ENCODE measurements around the gene TEX36.
"Not testable (repeated sequence)": the region's sequence is repeated elsewhere in the genome, so short reads cannot be mapped to it uniquely, and the experiment has no call there.

TEX36 gene

DNA sequence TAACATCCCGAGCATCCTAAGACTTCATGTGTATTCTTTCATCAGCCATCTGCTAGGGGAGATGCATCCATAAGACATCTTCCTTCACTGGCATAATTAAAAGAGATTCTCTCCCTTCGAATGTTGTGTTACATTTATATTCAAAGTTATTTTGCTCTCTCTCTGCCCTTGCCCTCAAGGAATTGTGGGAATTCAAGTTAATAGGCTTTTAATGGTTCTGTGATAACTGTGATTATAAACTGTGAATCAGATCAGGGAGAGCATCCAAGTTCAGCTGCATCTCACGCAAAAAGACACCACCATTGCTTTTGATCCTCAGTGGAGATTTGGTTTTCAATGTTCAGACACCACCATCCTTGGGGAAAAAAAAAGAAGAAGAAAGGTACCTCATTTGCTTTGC is 9.2 kb upstream of the TEX36 start:
- no peak for DNase-seq

GRCh38 chr10:125691160-125691981 is 8.4 kb upstream of the TEX36 start:
- DNase-seq, result no peak

DNA sequence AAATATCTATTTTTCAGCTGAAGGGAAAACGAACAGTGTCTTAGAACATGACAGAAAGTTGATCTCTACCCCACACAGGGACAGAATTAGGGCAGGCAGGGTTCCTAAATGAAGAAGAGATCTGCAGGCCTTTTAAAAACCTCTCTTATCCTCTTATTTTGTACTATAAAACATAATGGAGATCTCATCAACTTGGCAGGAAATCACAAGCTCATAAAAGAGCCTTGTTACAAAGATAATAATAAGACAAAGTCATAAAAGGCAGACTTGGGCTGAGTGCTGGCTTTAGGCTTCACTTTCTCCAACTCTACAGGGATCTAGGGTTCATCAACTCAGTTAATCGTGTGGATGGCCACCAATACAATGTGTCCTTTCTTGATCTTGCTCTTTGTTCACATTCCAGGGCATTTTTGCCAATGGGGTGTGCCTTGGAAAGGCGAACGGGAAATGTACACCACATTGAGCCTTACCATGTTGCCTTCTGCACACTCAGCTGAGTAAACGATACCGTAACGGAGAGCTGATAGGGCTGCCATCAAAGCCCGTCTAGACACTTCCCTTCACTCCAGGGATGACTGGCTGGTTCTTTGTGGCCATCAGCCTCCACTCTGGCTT is 7.1 kb upstream of the TEX36 start:
- no peak for DNase-seq

- DNase-seq, result no peak
Observed at GRCh38 chr10:125687507-125688185, 4.7 kb upstream of the TEX36 start.

GRCh38 chr10:125684581-125684980 is 1.6 kb upstream of the TEX36 start:
- no peak for DNase-seq

- no peak for DNase-seq
Observed at GRCh38 chr10:125683821-125684220, 858 bp upstream of the TEX36 start.

GRCh38 chr10:125679436-125679835 is 3.5 kb downstream of the TEX36 start:
- DNase-seq, result no peak

- DNase-seq, result no peak
Observed at GRCh38 chr10:125672884-125673283, 10.1 kb downstream of the TEX36 start.

GRCh38 chr10:125662584-125662983 is 20.4 kb downstream of the TEX36 start:
- DNase-seq, result no peak

GRCh38 chr10:125661941-125662515 is 20.9 kb downstream of the TEX36 start:
- DNase-seq, result no peak

- DNase-seq, result no peak
Observed at GRCh38 chr10:125661431-125661940, 21.5 kb downstream of the TEX36 start.

GRCh38 chr10:125659071-125659470 is 23.9 kb downstream of the TEX36 start:
- DNase-seq, result no peak

- DNase-seq, result no peak
Observed at GRCh38 chr10:125656523-125656922, 26.4 kb downstream of the TEX36 start.

- not testable (repeated sequence) for DNase-seq
Observed at GRCh38 chr10:125653113-125653512, 29.9 kb downstream of the TEX36 start.

DNA sequence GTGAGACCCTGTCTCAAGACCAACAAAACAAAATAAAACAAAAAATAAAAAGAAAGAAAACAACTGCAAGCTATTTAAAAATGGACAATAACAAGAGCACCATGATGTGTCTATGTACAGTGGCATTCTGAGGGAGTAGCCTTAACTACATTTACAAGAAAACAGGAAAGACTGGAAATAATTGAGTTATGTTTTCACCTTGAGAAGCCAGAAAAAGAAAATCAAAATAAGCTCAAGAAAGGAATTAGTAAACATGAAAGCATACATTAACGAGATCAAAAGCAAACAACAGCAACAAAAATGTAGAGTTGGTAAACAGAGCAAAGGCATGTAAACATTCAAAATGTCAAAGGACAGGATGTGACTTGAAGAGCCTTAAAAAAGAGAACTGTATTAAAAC is 36.7 kb downstream of the TEX36 start:
- DNase-seq, result no peak

GRCh38 chr10:125641398-125641797 is 41.6 kb downstream of the TEX36 start:
- no peak for DNase-seq

DNA sequence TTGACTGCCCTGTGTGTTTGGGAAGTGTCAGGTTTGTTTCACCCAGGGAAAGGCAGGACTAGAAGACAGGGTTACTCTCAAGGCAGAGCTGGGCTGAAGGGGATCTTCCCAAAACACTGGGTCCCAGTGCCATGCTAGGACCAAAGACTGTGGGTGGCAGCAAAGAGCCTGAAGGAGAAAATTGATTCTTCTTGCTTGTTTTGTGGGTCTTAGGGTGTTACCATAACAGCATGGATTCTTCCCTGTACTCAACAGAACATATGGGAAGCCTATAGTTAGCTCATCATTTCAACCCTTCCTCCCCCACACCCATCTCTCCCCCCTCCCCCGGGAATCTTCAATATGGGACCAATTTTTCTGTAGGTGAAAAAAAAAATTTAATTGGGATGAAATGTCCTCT is 42.3 kb downstream of the TEX36 start:
- DNase-seq, result no peak

DNA sequence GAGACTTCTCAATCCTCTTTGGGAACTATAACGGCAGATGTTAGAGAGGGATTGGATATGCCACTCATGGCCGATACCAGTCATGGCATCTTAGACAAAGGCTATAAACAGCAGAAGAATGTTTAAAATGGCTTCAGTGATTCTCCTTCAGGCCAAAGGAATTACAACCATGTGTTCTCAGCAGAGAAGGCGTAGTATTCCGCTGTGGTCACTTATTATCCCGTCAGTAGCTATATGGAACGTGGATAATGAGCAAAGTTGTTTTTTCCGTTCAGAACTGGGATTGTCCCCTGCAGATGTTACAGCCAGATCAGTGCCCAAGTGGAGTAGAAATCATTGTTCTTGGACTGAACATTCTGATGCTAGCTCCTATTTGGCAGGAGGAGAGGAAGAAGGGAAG is 43.1 kb downstream of the TEX36 start:
- DNase-seq, result no peak

DNA sequence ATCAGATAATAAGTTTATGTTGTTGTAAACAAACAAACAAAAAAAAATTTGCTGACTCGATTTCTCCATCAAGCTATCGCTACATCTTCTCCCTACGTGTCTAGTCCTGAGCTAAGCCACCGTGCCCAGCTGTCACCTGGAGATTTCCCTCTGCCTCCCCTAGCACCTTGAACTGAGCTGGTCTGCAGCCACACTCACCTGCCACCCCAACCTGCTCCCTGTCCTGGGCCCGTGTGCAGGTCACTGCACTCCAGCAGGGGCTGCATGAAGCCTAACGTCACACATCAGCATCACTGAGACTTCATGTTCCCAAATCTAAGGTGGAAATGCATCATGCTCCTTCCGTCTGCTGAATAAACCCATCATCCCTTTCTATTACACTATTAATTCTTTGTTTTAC is 44.4 kb downstream of the TEX36 start:
- DNase-seq, result no peak

DNA sequence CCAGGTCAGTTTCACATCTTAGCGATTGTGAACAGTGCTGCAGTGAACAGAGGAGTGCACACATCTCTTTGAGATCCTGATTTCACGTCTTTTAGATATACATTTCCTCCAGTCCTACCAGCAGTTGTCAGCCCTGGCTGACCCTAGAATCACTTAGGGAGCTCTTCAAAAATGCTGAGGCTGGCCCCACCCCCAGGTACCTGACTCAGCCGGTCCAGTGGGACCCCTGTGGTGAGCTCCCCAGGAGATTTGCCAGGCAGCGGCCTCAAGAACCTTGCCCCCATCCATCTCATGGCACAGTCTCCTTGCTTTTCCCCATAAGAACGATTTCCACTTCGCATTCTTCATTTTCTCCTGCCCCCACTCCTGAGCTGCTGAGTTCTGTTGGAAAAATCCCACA is 45.5 kb downstream of the TEX36 start:
- no peak for DNase-seq

- DNase-seq, result no peak
Observed at GRCh38 chr10:125634606-125635005, 48.4 kb downstream of the TEX36 start.

- no peak for DNase-seq
Observed at GRCh38 chr10:125633517-125633999, 49.4 kb downstream of the TEX36 start.

- no peak for DNase-seq
Observed at GRCh38 chr10:125631806-125632205, 51.2 kb downstream of the TEX36 start.

All from C1 segment of cervical spinal cord (tissue), 14 donors.